ENCODE results near the gene EIF4B.
A peak's percentile ranks its signal among the peaks of the same experiment; 100 is the strongest.

EIF4B gene

GRCh38 chr12:53051881-53052412, 45.7 kb downstream of the EIF4B start:
- no peak for TF ChIP-seq PPARA (CRISPR knock-in tag; IDR thresholded peaks at IDR 0.05; ENCODE audit: borderline replicate concordance)
- no peak for ATAC-seq

GRCh38 chr12:53052419-53053217, 46.4 kb downstream of the EIF4B start:
- TF ChIP-seq, protein P1, sequence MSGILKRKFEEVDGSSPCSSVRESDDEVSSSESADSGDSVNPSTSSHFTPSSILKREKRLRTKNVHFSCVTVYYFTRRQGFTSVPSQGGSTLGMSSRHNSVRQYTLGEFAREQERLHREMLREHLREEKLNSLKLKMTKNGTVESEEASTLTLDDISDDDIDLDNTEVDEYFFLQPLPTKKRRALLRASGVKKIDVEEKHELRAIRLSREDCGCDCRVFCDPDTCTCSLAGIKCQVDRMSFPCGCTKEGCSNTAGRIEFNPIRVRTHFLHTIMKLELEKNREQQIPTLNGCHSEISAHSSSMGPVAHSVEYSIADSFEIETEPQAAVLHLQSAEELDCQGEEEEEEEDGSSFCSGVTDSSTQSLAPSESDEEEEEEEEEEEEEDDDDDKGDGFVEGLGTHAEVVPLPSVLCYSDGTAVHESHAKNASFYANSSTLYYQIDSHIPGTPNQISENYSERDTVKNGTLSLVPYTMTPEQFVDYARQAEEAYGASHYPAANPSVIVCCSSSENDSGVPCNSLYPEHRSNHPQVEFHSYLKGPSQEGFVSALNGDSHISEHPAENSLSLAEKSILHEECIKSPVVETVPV (CRISPR knock-in tag; IDR thresholded peaks at IDR 0.05) = no peak
- TF ChIP-seq ZFP30 (CRISPR knock-in tag; IDR thresholded peaks at IDR 0.05) = no peak
- peak; percentile 23 for ATAC-seq

DNA sequence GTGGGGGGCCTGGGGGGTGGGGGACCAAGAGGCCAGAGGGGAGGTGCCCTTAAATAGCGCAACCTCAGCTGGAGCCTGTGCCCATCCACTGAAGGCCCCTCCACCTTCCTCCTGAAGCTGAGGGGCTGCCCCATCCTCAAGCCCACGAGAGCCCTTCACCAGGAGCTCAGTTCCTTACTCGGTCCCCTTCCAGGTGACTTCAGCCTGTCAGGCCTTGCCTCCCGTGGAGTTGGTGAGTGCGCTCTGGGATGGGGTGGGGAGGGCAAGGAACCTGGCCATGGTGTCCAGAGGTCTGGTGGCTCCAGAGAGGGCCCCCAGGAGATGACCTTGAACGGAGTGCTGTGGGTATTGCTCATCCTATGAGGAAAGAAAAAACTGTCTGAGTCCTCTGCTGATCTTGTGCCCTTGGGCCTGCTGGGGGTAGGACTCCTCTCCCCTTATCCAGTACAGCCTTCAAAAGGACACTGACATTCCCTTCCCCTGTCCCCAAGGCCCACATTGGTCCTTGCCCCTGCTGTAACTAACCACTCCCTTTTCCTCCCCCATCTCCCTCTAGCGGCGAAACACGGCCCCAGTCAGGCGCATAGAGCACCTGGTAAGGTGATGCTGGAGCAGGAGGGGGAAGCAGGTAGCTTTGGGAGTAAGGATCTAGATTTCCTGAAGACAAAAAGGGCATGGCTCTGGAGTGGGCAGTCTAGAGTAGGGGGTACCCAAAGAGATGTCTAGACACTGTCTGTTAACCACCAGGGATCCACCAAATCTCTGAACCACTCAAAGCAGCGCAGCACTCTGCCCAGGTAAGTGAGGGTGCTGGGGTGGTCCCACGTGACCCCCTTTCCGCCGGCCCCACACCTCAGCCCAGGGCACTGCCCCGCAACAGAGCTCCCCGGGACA, 47.2 kb downstream of the EIF4B start:
- peak; percentile 10 for ATAC-seq

GRCh38 chr12:53054112-53054878, 48.0 kb downstream of the EIF4B start:
- ATAC-seq = peak; percentile 67
- TF ChIP-seq, protein P2, sequence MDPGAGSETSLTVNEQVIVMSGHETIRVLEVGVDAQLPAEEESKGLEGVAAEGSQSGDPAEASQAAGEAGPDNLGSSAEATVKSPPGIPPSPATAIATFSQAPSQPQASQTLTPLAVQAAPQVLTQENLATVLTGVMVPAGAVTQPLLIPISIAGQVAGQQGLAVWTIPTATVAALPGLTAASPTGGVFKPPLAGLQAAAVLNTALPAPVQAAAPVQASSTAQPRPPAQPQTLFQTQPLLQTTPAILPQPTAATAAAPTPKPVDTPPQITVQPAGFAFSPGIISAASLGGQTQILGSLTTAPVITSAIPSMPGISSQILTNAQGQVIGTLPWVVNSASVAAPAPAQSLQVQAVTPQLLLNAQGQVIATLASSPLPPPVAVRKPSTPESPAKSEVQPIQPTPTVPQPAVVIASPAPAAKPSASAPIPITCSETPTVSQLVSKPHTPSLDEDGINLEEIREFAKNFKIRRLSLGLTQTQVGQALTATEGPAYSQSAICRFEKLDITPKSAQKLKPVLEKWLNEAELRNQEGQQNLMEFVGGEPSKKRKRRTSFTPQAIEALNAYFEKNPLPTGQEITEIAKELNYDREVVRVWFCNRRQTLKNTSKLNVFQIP (CRISPR knock-in tag; IDR thresholded peaks at IDR 0.05; ENCODE audit: borderline replicate concordance, low read depth) = no peak
- no peak for TF ChIP-seq TCF4 (CRISPR knock-in tag; IDR thresholded peaks at IDR 0.05; ENCODE audit: borderline replicate concordance)
- no peak for TF ChIP-seq ZFP3 (CRISPR knock-in tag; IDR thresholded peaks at IDR 0.05)
- TF ChIP-seq ZNF565 (CRISPR knock-in tag; conservative IDR thresholded peaks at IDR 0.05; ENCODE audit: low read depth) = no peak
- no peak for TF ChIP-seq ZNF70 (CRISPR knock-in tag; IDR thresholded peaks at IDR 0.05)
- TF ChIP-seq, protein P1 (CRISPR knock-in tag; IDR thresholded peaks at IDR 0.05) = no peak
- no peak for TF ChIP-seq ISL1 (CRISPR knock-in tag; IDR thresholded peaks at IDR 0.05)
- no peak for TF ChIP-seq RARB (CRISPR knock-in tag; IDR thresholded peaks at IDR 0.05)
- TF ChIP-seq PATZ1 (CRISPR knock-in tag; IDR thresholded peaks at IDR 0.05; ENCODE audit: borderline replicate concordance) = no peak
- TF ChIP-seq PPARA (CRISPR knock-in tag; IDR thresholded peaks at IDR 0.05; ENCODE audit: borderline replicate concordance) = no peak
- no peak for TF ChIP-seq BACH2 (CRISPR knock-in tag; IDR thresholded peaks at IDR 0.05; ENCODE audit: borderline replicate concordance)
- TF ChIP-seq SNAI2 (CRISPR knock-in tag; IDR thresholded peaks at IDR 0.05) = no peak
- no peak for TF ChIP-seq GLIS3 (CRISPR knock-in tag; IDR thresholded peaks at IDR 0.05)
- no peak for TF ChIP-seq ZFP30 (CRISPR knock-in tag; IDR thresholded peaks at IDR 0.05)
- no peak for TF ChIP-seq ZNF8 (CRISPR knock-in tag; IDR thresholded peaks at IDR 0.05)
- TF ChIP-seq, protein P3, sequence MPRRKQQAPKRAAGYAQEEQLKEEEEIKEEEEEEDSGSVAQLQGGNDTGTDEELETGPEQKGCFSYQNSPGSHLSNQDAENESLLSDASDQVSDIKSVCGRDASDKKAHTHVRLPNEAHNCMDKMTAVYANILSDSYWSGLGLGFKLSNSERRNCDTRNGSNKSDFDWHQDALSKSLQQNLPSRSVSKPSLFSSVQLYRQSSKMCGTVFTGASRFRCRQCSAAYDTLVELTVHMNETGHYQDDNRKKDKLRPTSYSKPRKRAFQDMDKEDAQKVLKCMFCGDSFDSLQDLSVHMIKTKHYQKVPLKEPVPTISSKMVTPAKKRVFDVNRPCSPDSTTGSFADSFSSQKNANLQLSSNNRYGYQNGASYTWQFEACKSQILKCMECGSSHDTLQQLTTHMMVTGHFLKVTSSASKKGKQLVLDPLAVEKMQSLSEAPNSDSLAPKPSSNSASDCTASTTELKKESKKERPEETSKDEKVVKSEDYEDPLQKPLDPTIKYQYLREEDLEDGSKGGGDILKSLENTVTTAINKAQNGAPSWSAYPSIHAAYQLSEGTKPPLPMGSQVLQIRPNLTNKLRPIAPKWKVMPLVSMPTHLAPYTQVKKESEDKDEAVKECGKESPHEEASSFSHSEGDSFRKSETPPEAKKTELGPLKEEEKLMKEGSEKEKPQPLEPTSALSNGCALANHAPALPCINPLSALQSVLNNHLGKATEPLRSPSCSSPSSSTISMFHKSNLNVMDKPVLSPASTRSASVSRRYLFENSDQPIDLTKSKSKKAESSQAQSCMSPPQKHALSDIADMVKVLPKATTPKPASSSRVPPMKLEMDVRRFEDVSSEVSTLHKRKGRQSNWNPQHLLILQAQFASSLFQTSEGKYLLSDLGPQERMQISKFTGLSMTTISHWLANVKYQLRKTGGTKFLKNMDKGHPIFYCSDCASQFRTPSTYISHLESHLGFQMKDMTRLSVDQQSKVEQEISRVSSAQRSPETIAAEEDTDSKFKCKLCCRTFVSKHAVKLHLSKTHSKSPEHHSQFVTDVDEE (CRISPR knock-in tag; IDR thresholded peaks at IDR 0.05) = no peak

More for the DNA sequence above, 47.2 kb downstream of the EIF4B start:
- TF ChIP-seq ZFP30 (CRISPR knock-in tag; IDR thresholded peaks at IDR 0.05) (no peak), ZNF70 (CRISPR knock-in tag; IDR thresholded peaks at IDR 0.05) (no peak), PPARA (CRISPR knock-in tag; IDR thresholded peaks at IDR 0.05; ENCODE audit: borderline replicate concordance) (no peak), ZNF8 (CRISPR knock-in tag; IDR thresholded peaks at IDR 0.05) (no peak)

Measured in SK-N-SH treated with all-trans-retinoic acid at 6 μM for 48 hours (cell line).